ENCODE results near the gene CD2BP2.

Gene CD2BP2

GRCh38 chr16:30366511-30366910, 11.4 kb upstream of the CD2BP2 start:
- peak overlapping the region; percentile 77; the same call in 1 of the 2 replicates for H3K9ac ChIP-seq (ENCODE audit: low read depth, low read length)
- peaks cover 52% of the 10 kb centered on the region for H3K36me3 ChIP-seq (ENCODE audit: insufficient read depth, low read length)
- H2AFZ ChIP-seq (ENCODE audit: low read depth, low read length): no peak overlapping the region
- peak overlapping the region in 1 of 2 experiments; percentile 73; a peak in 2 of 4 replicates for H3K4me3 ChIP-seq (ENCODE audit: low read depth in 1 of 2, low read length in 2 of 2)
- TF ChIP-seq EZH2 (IDR thresholded peaks at IDR 0.05; ENCODE audit: borderline replicate concordance, low read depth, low read length, severe bottlenecking) (no peak), CTCF (IDR thresholded peaks at IDR 0.05; ENCODE audit: borderline replicate concordance, extremely low read depth, low read length, poor library complexity, severe bottlenecking) (no peak)
- H3K4me1 ChIP-seq (ENCODE audit: insufficient read depth, low read length): peaks cover 45% of the 10 kb centered on the region
- H3K79me2 ChIP-seq (ENCODE audit: insufficient read depth, low read length): peaks cover 78% of the 10 kb centered on the region
- peaks cover 30% of the 10 kb centered on the region for H4K20me1 ChIP-seq (ENCODE audit: insufficient read depth, low read length)
- DNase-seq (no peak), ATAC-seq (ENCODE audit: insufficient read depth, low read depth) (no peak)
- no peak overlapping the region for H3K27ac ChIP-seq (ENCODE audit: low read length)
- peak overlapping the region; percentile 86 for H3K4me2 ChIP-seq (ENCODE audit: insufficient read depth, low read length)
- H3K27me3 ChIP-seq (ENCODE audit: insufficient read depth, low read length, poor library complexity): no peaks in the 10 kb centered on the region
- H3K9me3 ChIP-seq (ENCODE audit: insufficient read depth, low read length, severe bottlenecking): no peaks in the 10 kb centered on the region

- TF ChIP-seq EZH2 (IDR thresholded peaks at IDR 0.05; ENCODE audit: borderline replicate concordance, low read depth, low read length, severe bottlenecking) (no peak), CTCF (IDR thresholded peaks at IDR 0.05; ENCODE audit: borderline replicate concordance, extremely low read depth, low read length, poor library complexity, severe bottlenecking) (no peak)
- peaks cover 88% of the 10 kb centered on the region for H3K79me2 ChIP-seq (ENCODE audit: insufficient read depth, low read length)
- H2AFZ ChIP-seq (ENCODE audit: low read depth, low read length): no peak overlapping the region
- ATAC-seq (ENCODE audit: insufficient read depth, low read depth): no peak
- 0 out of 2 replicates have a peak overlapping the region, but pooled peaks have one; percentile 21 for H3K4me2 ChIP-seq (ENCODE audit: insufficient read depth, low read length)
- no peak overlapping the region for H3K9ac ChIP-seq (ENCODE audit: low read depth, low read length)
- no peak overlapping the region for H3K4me3 ChIP-seq (ENCODE audit: low read depth in 1 of 2, low read length in 2 of 2)
- peaks cover 30% of the 10 kb centered on the region for H4K20me1 ChIP-seq (ENCODE audit: insufficient read depth, low read length)
- H3K36me3 ChIP-seq (ENCODE audit: insufficient read depth, low read length): peaks cover 62% of the 10 kb centered on the region
- H3K4me1 ChIP-seq (ENCODE audit: insufficient read depth, low read length): peaks cover 40% of the 10 kb centered on the region
- no peak overlapping the region for H3K27ac ChIP-seq (ENCODE audit: low read length)
- no peaks in the 10 kb centered on the region for H3K27me3 ChIP-seq (ENCODE audit: insufficient read depth, low read length, poor library complexity)
- no peaks in the 10 kb centered on the region for H3K9me3 ChIP-seq (ENCODE audit: insufficient read depth, low read length, severe bottlenecking)
- DNase-seq: no peak
Observed at GRCh38 chr16:30365200-30365599, 10.1 kb upstream of the CD2BP2 start.

DNA sequence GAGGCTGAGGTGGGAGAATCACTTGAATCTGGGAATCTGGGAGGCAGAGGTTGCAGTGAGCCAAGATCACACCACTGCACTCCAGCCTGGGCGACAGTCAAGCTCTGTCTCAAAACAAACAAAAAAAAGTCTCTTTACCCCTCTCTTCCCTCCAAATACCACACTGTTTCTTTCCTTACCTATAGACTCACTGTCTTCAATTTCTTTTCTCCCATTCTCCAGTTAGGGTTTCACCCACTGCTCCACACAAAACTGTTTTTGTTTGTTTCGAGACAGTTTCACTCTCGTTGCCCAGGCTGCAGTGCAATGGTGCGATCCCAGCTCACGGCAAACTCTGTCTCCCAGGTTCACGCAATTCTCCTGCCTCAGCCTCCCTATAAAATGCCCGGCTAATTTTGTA, 6.1 kb upstream of the CD2BP2 start:
- H3K36me3 ChIP-seq (ENCODE audit: insufficient read depth, low read length): peaks cover 82% of the 10 kb centered on the region
- no peak overlapping the region for H2AFZ ChIP-seq (ENCODE audit: low read depth, low read length)
- no peak overlapping the region for H3K9ac ChIP-seq (ENCODE audit: low read depth, low read length)
- H4K20me1 ChIP-seq (ENCODE audit: insufficient read depth, low read length): peaks cover 13% of the 10 kb centered on the region; the same call in 1 of the 2 replicates
- TF ChIP-seq EZH2 (IDR thresholded peaks at IDR 0.05; ENCODE audit: borderline replicate concordance, low read depth, low read length, severe bottlenecking) (no peak), CTCF (IDR thresholded peaks at IDR 0.05; ENCODE audit: borderline replicate concordance, extremely low read depth, low read length, poor library complexity, severe bottlenecking) (no peak)
- H3K27me3 ChIP-seq (ENCODE audit: insufficient read depth, low read length, poor library complexity): no peaks in the 10 kb centered on the region
- DNase-seq (no peak), ATAC-seq (ENCODE audit: insufficient read depth, low read depth) (no peak)
- H3K4me1 ChIP-seq (ENCODE audit: insufficient read depth, low read length): peaks cover 24% of the 10 kb centered on the region
- H3K27ac ChIP-seq (ENCODE audit: low read length): no peak overlapping the region
- H3K79me2 ChIP-seq (ENCODE audit: insufficient read depth, low read length): peaks cover 54% of the 10 kb centered on the region
- no peak overlapping the region for H3K4me3 ChIP-seq (ENCODE audit: low read depth in 1 of 2, low read length in 2 of 2)
- H3K4me2 ChIP-seq (ENCODE audit: insufficient read depth, low read length): no peak overlapping the region
- H3K9me3 ChIP-seq (ENCODE audit: insufficient read depth, low read length, severe bottlenecking): no peaks in the 10 kb centered on the region

DNA sequence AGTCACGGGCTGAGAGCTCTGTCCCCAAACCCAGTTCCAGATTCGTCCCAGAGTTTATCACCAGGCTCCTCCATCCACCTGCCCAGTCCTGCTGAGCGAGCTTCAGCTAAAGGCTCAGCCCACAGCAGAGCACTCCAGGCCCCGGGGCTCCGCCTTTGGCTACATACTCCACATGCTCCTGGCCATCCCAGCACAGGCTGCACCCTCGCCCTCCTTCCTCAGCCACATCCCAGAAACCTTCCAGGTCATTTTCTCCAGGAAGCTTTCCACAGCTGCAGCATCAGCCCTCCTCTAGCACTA, 4.7 kb upstream of the CD2BP2 start:
- DNase-seq: no peak
- peaks cover 71% of the 10 kb centered on the region for H3K36me3 ChIP-seq (ENCODE audit: insufficient read depth, low read length)

More for the DNA sequence above, 4.7 kb upstream of the CD2BP2 start:
- H3K9me3 ChIP-seq (ENCODE audit: insufficient read depth, low read length, severe bottlenecking): no peaks in the 10 kb centered on the region
- no peak overlapping the region for H3K4me3 ChIP-seq (ENCODE audit: low read depth in 1 of 2, low read length in 2 of 2)
- no peak for ATAC-seq (ENCODE audit: insufficient read depth, low read depth)
- peaks cover 7% of the 10 kb centered on the region; the same call in 1 of the 2 replicates for H4K20me1 ChIP-seq (ENCODE audit: insufficient read depth, low read length)
- no peak overlapping the region for H3K9ac ChIP-seq (ENCODE audit: low read depth, low read length)
- H3K4me1 ChIP-seq (ENCODE audit: insufficient read depth, low read length): peaks cover 25% of the 10 kb centered on the region
- H2AFZ ChIP-seq (ENCODE audit: low read depth, low read length): no peak overlapping the region
- H3K4me2 ChIP-seq (ENCODE audit: insufficient read depth, low read length): no peak overlapping the region
- TF ChIP-seq EZH2 (IDR thresholded peaks at IDR 0.05; ENCODE audit: borderline replicate concordance, low read depth, low read length, severe bottlenecking) (no peak), CTCF (IDR thresholded peaks at IDR 0.05; ENCODE audit: borderline replicate concordance, extremely low read depth, low read length, poor library complexity, severe bottlenecking) (no peak)
- peaks cover 50% of the 10 kb centered on the region for H3K79me2 ChIP-seq (ENCODE audit: insufficient read depth, low read length)
- H3K27ac ChIP-seq (ENCODE audit: low read length): no peak overlapping the region
- no peaks in the 10 kb centered on the region for H3K27me3 ChIP-seq (ENCODE audit: insufficient read depth, low read length, poor library complexity)

Measured in DND-41 (cell line).